Erythroblast (primary cell): ENCODE results near the gene ZNF335.

Source experiments
- DNase-seq, 2 experiments: peaks; one replicate each; lab custom pipeline; 2025; lab: John Stamatoyannopoulos, UW
- GATA1 ChIP-seq: IDR thresholded peaks from 2 replicates; pipeline ENCODE4 v1.6.1; 2011; ENCODE audit warnings: low read depth, mild to moderate bottlenecking, control low read depth, low read length, moderate library complexity
- POLR2A ChIP-seq: IDR thresholded peaks from 2 replicates; pipeline ENCODE4 v1.6.1; 2011; ENCODE audit warnings: mild to moderate bottlenecking, low read length

ZNF335 gene

GRCh38 chr20:45918182-45918737, 53.7 kb downstream of the ZNF335 start:
- DNase-seq: no peak
- TF ChIP-seq POLR2A: no peak
- TF ChIP-seq GATA1: no peak

GRCh38 chr20:45917790-45918141, 54.2 kb downstream of the ZNF335 start:
- no peak for DNase-seq
- no peak for TF ChIP-seq GATA1

- DNase-seq: no peak
- TF ChIP-seq GATA1 (no peak), POLR2A (no peak)
Observed at GRCh38 chr20:45913116-45913515, 58.9 kb downstream of the ZNF335 start.

- TF ChIP-seq GATA1 (no peak), POLR2A (no peak)
- DNase-seq: no peak
Observed at GRCh38 chr20:45912344-45912682, 59.7 kb downstream of the ZNF335 start.

- peak; percentile 66 to 69 for DNase-seq
- TF ChIP-seq POLR2A (peak; percentile 9), GATA1 (no peak)
Observed at GRCh38 chr20:45911486-45912343, 60.3 kb downstream of the ZNF335 start, which contains the start of gene PLTP. PLTP (minus strand) TSS chr20:45912155; CDS start chr20:45911452, 703 bp downstream.

GRCh38 chr20:45910670-45911485, 61.1 kb downstream of the ZNF335 start:
- TF ChIP-seq GATA1 (no peak), POLR2A (peak; percentile 64)

GRCh38 chr20:45909817-45910669, 62.0 kb downstream of the ZNF335 start:
- peak in 1 of 2 experiments; percentile 30 for DNase-seq
- TF ChIP-seq GATA1 (no peak), POLR2A (no peak)

More at GRCh38 chr20:45910670-45911485, 61.1 kb downstream of the ZNF335 start:
- peak; percentile 100 for DNase-seq

GRCh38 chr20:45909336-45909808, 62.6 kb downstream of the ZNF335 start:
- no peak for TF ChIP-seq GATA1
- no peak for TF ChIP-seq POLR2A
- DNase-seq: no peak

- no peak for DNase-seq
- no peak for TF ChIP-seq GATA1
- no peak for TF ChIP-seq POLR2A
Observed at GRCh38 chr20:45908084-45908483, 63.9 kb downstream of the ZNF335 start.

GRCh38 chr20:45907219-45907948, 64.6 kb downstream of the ZNF335 start:
- no peak for DNase-seq
- TF ChIP-seq POLR2A (no peak), GATA1 (no peak)

- peak in 1 of 2 experiments; percentile 20 for DNase-seq
- TF ChIP-seq POLR2A: no peak
- TF ChIP-seq GATA1: no peak
Observed at GRCh38 chr20:45905505-45906079, 66.4 kb downstream of the ZNF335 start.
